B cell (primary cell): ENCODE data around the gene KIF1A. TPM values are rescaled to one million over a fixed set of nuclear protein-coding genes. Genes with fewer than 3 reads are reported as not detected.

ENCODE experiments used
- ATAC-seq: fragments of 200-7000 bp; cut with Tn5 transposase; one replicate; pipeline ENCODE4 v1.10.0; 2021; ENCODE audit warnings: low read depth, mild to moderate bottlenecking, moderate number of reproducible peaks, moderate library complexity
- CTCF ChIA-PET: fragments of 350-600 bp; sonication (Branson Sonifier 250); formaldehyde crosslinking; loops from one replicate; lab custom pipeline; 2021; ENCODE audit warnings: antibody characterized with exemption, inconsistent platforms; lab: Charles Lee
- POLR2A ChIA-PET: fragments of 350-600 bp; sonication (Branson Sonifier 250); formaldehyde crosslinking; loops from one replicate; lab custom pipeline; 2021; ENCODE audit warnings: antibody characterized with exemption; lab: Charles Lee
- DNase-seq: peaks from one replicate; pipeline ENCODE4 v3.0.0; 2013
- H2AFZ ChIP-seq: 2 replicates; pipeline ENCODE4 v1.6.1; 2012; ENCODE audit warnings: mild to moderate bottlenecking, low read depth, low read length; ENCODE audit not compliant: insufficient read depth, poor library complexity, severe bottlenecking
- H3K27ac ChIP-seq, 2 donors: 1 replicate in 1 of 2; 2 replicates in 1 of 2; pipeline ENCODE4 v1.5.1; 2012 to 2013; ENCODE audit warnings: low read length in 2 of 2, mild to moderate bottlenecking in 2 of 2, moderate library complexity in 1 of 2
- H3K27me3 ChIP-seq, 4 experiments: fragments of 200-600 bp in 1 of 4; sonication (generic) in 1 of 4; replicated peaks in 1 of 4; 1 replicate in 2 of 4; 2 replicates in 2 of 4; pipeline versions ENCODE4 v1.6.1 to v1.7.0; 2013 to 2016; ENCODE audit warnings: low read length in 3 of 4, mild to moderate bottlenecking in 2 of 4, mixed read lengths in 1 of 4, moderate library complexity in 1 of 4; ENCODE audit not compliant: insufficient read depth in 4 of 4, control insufficient read depth in 3 of 4; ENCODE audit errors: control extremely low read depth in 1 of 4
- H3K36me3 ChIP-seq, 2 experiments: replicated peaks in 1 of 2; 1 replicate in 1 of 2; 2 replicates in 1 of 2; pipeline versions ENCODE4 v1.6.1 to v1.7.1; 2013; ENCODE audit warnings: low read length in 1 of 2; ENCODE audit not compliant: insufficient read depth in 2 of 2, control insufficient read depth in 1 of 2; ENCODE audit errors: control extremely low read depth in 1 of 2, extremely low read depth in 1 of 2
- H3K4me1 ChIP-seq, 2 donors: fragments of 200-600 bp in 1 of 2; sonication (generic) in 1 of 2; 1 replicate in 1 of 2; 2 replicates in 1 of 2; pipeline versions ENCODE4 v1.5.1 to v1.6.1; 2013 to 2017; ENCODE audit warnings: low read length in 2 of 2; ENCODE audit not compliant: control insufficient read depth in 2 of 2, insufficient read depth in 2 of 2
- H3K4me2 ChIP-seq: replicated peaks from 2 replicates; pipeline ENCODE3; 2012; ENCODE audit warnings: mild to moderate bottlenecking, low read depth, low read length; ENCODE audit not compliant: poor library complexity, severe bottlenecking
- H3K4me3 ChIP-seq, 5 experiments: fragments of 200-600 bp in 1 of 5; sonication (generic) in 1 of 5; 1 replicate in 3 of 5; 2 replicates in 2 of 5; pipeline versions ENCODE4 v1.5.1 to v1.7.0; 2011 to 2016; ENCODE audit warnings: low read length in 4 of 5, mild to moderate bottlenecking in 4 of 5, low read depth in 2 of 5, control low read depth in 1 of 5, moderate library complexity in 1 of 5; ENCODE audit not compliant: insufficient read depth in 1 of 5; ENCODE audit errors: control extremely low read depth in 1 of 5, extremely low read depth in 1 of 5
- H3K79me2 ChIP-seq: fragments of 200-600 bp; sonication (generic); one replicate; pipeline ENCODE4 v1.6.0; 2016; ENCODE audit warnings: low read length; ENCODE audit not compliant: control insufficient read depth, insufficient read depth
- H3K9ac ChIP-seq: fragments of 200-600 bp; sonication (generic); 2 replicates; pipeline ENCODE4 v1.6.1; 2017; ENCODE audit warnings: mild to moderate bottlenecking, low read length, moderate library complexity
- H3K9me3 ChIP-seq, 3 donors: one replicate each; pipeline versions ENCODE4 v1.6.1 to v1.7.1; 2013; ENCODE audit warnings: low read length in 2 of 3; ENCODE audit not compliant: control insufficient read depth in 2 of 3, insufficient read depth in 1 of 3; ENCODE audit errors: control extremely low read depth in 1 of 3
- H4K20me1 ChIP-seq: 2 replicates; pipeline ENCODE4 v1.6.0; 2012; ENCODE audit warnings: mild to moderate bottlenecking, low read length; ENCODE audit not compliant: insufficient read depth, control insufficient read depth, poor library complexity, severe bottlenecking
- H3K27ac Mint-ChIP-seq: one replicate; pipeline ENCODE4 v1.8.0; 2021; ENCODE audit warnings: mixed read lengths
- H3K27me3 Mint-ChIP-seq: one replicate; pipeline ENCODE4 v1.8.0; 2021; ENCODE audit warnings: mixed read lengths
- H3K4me1 Mint-ChIP-seq: one replicate; pipeline ENCODE4 v1.8.0; 2021; ENCODE audit warnings: mixed read lengths
- H3K4me3 Mint-ChIP-seq: one replicate; pipeline ENCODE4 v1.8.0; 2021; ENCODE audit warnings: mixed read lengths
- H3K9me3 Mint-ChIP-seq: one replicate; pipeline ENCODE4 v1.8.0; 2022; ENCODE audit warnings: mixed read lengths; ENCODE audit not compliant: insufficient read depth
- CTCF ChIP-seq: fragments of 200-600 bp; IDR thresholded peaks from one replicate; pipeline ENCODE4 v1.8.0; 2022; ENCODE audit warnings: antibody characterized with exemption, mild to moderate bottlenecking
- EZH2 ChIP-seq: IDR thresholded peaks from 2 replicates; pipeline ENCODE4 v1.6.1; 2012; ENCODE audit warnings: borderline replicate concordance, low read depth, mild to moderate bottlenecking, moderate library complexity, low read length; ENCODE audit not compliant: insufficient read depth, poor library complexity, severe bottlenecking
- WGBS: methylation state at CpG from one replicate; pipeline ENCODE4 v1.1.5; 2013; ENCODE audit warnings: missing lambda C conversion rate; ENCODE audit not compliant: insufficient coverage; 5-methylcytosine and 5-hydroxymethylcytosine counted together
- intact Hi-C: fragments of 100-400 bp; cut with micrococcal nuclease; formaldehyde crosslinking; loops from one replicate; pipeline ENCODE4 v1.10.0; 2022
- polyA plus RNA-seq: library from polyadenylated mRNA; depleted of rRNA; stranded (reverse); fragments of >200 nt; gene quantifications from 2 replicates; pipeline ENCODE4 v1.2.3, GENCODE V29; 2012
- total RNA-seq, 2 donors: library from RNA; stranded (reverse); fragments of 120-200 nt in 1 of 2; gene quantifications; 1 replicate in 1 of 2; 2 replicates in 1 of 2; pipeline versions ENCODE4 v1.2.3 to v1.2.4, GENCODE V29; 2013 to 2022

Gene KIF1A
- total and polyA plus RNA-seq, 2 donors (not counting 1 experiment from before 2014, with no cell fraction given), result not detected

GRCh38 chr2:240848900-240849680, 29.1 kb upstream of the KIF1A start:
- WGBS, result 90% methylated on average over 5 of the region's 12 CpGs
- no peak for TF ChIP-seq CTCF
- no peak for TF ChIP-seq EZH2
- no peak for ATAC-seq
- Histone ChIP-seq H3K9ac (no peak overlapping the region), H2AFZ (no peak overlapping the region), H3K4me1 (no peaks in the 10 kb centered on the region), H3K4me2 (no peak overlapping the region), H3K27me3 (peaks cover 0 to 2% (median 0%) of the 10 kb centered on the region in 4 experiments), H3K27ac (no peak overlapping the region), H4K20me1 (no peaks in the 10 kb centered on the region), H3K36me3 (no peaks in the 10 kb centered on the region), H3K79me2 (no peaks in the 10 kb centered on the region), H3K9me3 (peaks cover 1 to 18% (median 5%) of the 10 kb centered on the region in 3 donors), H3K4me3 (no peak overlapping the region)
- Mint-ChIP-seq H3K27ac (no peak overlapping the region), H3K4me3 (no peak overlapping the region), H3K9me3 (peaks cover under 1% of the 10 kb centered on the region), H3K27me3 (peaks cover 2% of the 10 kb centered on the region), H3K4me1 (no peaks in the 10 kb centered on the region)
- ChIA-PET CTCF (interaction anchor here (0.9 to 1.1 kb wide), 2 partner anchors 11 to 273 kb away, joined by 3 read pairs; no protein-coding TSS in a partner anchor), POLR2A (no interaction called here)
- no peak for DNase-seq
- intact Hi-C loops, result no loop called here

DNA sequence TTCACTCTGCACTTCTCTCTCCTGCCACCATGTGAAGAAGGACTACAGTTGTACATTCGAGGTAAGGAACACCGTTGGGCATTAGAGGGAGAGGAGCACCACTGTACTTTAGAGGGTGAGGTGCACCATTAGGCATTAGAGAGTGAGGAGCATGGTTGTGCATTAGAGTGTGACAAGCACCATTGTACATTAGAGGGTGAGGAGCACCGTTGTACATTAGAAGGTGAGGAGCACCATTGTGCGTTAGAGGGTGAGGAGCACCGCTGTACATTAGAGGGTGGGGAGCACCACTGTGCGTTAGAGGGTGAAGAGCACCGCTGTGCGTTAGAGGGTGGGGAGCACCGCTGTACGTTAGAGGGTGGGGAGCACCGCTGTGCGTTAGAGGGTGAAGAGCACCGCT, 27.8 kb upstream of the KIF1A start:
- POLR2A ChIA-PET, result no interaction called here
- peaks cover 0 to 4% (median 0%) of the 10 kb centered on the region in 4 experiments for H3K27me3 ChIP-seq
- peaks cover 7% of the 10 kb centered on the region for H3K27me3 Mint-ChIP-seq
- no peak overlapping the region for H3K27ac ChIP-seq
- H3K4me2 ChIP-seq, result no peak overlapping the region
- H3K79me2 ChIP-seq, result no peaks in the 10 kb centered on the region
- no peak overlapping the region for H3K4me3 Mint-ChIP-seq
- TF ChIP-seq CTCF (no peak), EZH2 (no peak)
- H3K4me1 ChIP-seq, result no peaks in the 10 kb centered on the region
- no peaks in the 10 kb centered on the region for H3K9me3 Mint-ChIP-seq
- H3K4me1 Mint-ChIP-seq, result no peaks in the 10 kb centered on the region
- CTCF ChIA-PET, result no interaction called here
- WGBS, result over 99% methylated on average over 13 of the region's 13 CpGs
- ATAC-seq, result no peak
- DNase-seq, result no peak
- H4K20me1 ChIP-seq, result no peaks in the 10 kb centered on the region
- H3K27ac Mint-ChIP-seq, result no peak overlapping the region
- H3K9ac ChIP-seq, result no peak overlapping the region
- intact Hi-C loops, result no loop called here
- H3K36me3 ChIP-seq, result no peaks in the 10 kb centered on the region
- no peak overlapping the region for H2AFZ ChIP-seq
- H3K4me3 ChIP-seq, result no peak overlapping the region
- peaks cover 1 to 8% (median 2%) of the 10 kb centered on the region in 3 donors for H3K9me3 ChIP-seq
